NCI-H2196 treated with DMSO at 0.1 percent for 48 hours (cell line): Measurements from ENCODE around the gene NCKAP5.

Source experiments
- DNase-seq: peaks from one replicate; lab custom pipeline; 2025; ENCODE audit not compliant: unreplicated experiment; lab: John Stamatoyannopoulos, UW

The NCKAP5 gene

GRCh38 chr2:132780651-132781050 is 787.6 kb downstream of the NCKAP5 start:
- no peak for DNase-seq

- no peak for DNase-seq
Measured at GRCh38 chr2:132779206-132779721, 789.0 kb downstream of the NCKAP5 start.

- no peak for DNase-seq
Measured at GRCh38 chr2:132776287-132776686, 792.0 kb downstream of the NCKAP5 start.

GRCh38 chr2:132774189-132774588 is 794.1 kb downstream of the NCKAP5 start:
- DNase-seq, result no peak

DNA sequence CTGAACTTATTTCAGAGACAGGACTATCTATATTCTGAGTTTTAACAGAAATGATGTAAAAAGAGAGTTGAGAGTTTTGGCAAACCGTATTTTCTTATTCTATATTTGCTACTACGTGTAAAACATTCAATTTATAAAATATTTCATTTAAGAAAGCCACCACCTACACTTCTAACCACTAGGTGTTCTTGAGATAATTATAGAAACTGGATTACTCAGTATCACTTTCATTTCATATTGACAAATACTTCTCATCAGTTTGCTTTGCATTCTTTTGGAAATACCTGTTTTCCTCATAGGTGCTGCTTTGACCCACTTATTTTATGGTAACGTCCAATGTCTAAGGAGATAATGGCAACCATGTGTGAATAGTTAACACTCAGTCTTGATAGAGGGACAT is 794.9 kb downstream of the NCKAP5 start:
- DNase-seq, result no peak

GRCh38 chr2:132772340-132772739 is 795.9 kb downstream of the NCKAP5 start:
- no peak for DNase-seq

DNA sequence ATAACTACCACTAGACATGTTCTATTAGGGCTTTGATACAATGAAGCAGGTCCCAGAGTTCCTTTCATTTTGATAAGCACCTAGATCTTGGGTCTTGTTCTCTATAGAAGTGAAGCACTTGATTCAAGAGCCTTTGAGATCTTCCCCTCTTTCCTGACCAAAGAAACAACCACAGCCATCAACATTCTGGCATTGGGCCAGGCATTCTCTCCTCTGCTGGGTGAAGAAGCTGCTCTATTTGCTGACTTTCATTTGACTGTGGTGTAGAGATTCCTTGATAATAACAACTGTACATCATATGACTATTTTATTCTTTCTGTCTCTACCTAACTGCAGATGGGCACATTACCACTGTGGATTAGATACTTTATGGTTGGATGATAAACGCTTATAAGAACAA is 801.7 kb downstream of the NCKAP5 start:
- DNase-seq, result no peak

DNA sequence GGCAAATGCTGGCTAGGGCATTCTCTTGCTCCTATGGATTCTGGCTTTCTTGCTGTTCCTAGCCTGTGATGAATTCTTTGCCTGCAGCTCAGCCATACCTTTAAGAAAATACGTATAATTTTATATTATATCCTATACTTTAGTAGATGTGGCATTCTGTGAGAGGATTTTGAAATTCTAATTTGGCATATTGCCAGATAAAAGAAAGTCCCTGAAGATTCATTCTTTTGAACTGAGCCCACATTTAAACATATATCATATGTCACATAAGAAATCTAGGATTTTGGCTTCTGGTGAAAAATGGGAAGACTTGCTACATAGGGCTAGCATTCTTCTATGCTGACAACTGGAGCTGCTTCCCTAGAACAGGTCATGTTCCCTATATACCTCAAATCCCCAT is 806.8 kb downstream of the NCKAP5 start:
- no peak for DNase-seq

GRCh38 chr2:132760971-132761370 is 807.3 kb downstream of the NCKAP5 start:
- no peak for DNase-seq

GRCh38 chr2:132760405-132760804 is 807.9 kb downstream of the NCKAP5 start:
- DNase-seq, result no peak

- no peak for DNase-seq
Measured at GRCh38 chr2:132758995-132759394, 809.3 kb downstream of the NCKAP5 start.

DNA sequence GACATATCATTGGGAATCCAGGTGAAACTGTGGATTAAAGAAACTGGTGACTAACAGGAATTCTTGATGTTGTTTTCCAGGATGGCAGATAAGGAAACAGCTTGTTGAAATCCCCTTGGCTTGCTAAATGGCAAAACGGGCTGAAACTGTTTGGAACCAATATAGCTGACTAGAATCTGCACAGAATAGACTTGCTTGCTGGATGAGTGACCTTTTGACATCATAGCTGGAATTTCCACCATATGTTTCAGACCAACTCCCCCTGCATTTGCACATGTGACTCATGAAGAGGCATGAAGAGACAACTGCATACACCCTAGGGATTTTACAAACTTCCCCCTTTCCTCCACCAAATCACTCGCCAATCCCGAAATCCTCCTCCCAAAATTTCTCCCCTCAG is 810.6 kb downstream of the NCKAP5 start:
- no peak for DNase-seq

GRCh38 chr2:132757002-132757589 is 811.2 kb downstream of the NCKAP5 start:
- DNase-seq, result no peak

- no peak for DNase-seq
Measured at GRCh38 chr2:132754867-132755472, 813.3 kb downstream of the NCKAP5 start.

- DNase-seq, result no peak
Measured at GRCh38 chr2:132754392-132754791, 813.9 kb downstream of the NCKAP5 start.

DNA sequence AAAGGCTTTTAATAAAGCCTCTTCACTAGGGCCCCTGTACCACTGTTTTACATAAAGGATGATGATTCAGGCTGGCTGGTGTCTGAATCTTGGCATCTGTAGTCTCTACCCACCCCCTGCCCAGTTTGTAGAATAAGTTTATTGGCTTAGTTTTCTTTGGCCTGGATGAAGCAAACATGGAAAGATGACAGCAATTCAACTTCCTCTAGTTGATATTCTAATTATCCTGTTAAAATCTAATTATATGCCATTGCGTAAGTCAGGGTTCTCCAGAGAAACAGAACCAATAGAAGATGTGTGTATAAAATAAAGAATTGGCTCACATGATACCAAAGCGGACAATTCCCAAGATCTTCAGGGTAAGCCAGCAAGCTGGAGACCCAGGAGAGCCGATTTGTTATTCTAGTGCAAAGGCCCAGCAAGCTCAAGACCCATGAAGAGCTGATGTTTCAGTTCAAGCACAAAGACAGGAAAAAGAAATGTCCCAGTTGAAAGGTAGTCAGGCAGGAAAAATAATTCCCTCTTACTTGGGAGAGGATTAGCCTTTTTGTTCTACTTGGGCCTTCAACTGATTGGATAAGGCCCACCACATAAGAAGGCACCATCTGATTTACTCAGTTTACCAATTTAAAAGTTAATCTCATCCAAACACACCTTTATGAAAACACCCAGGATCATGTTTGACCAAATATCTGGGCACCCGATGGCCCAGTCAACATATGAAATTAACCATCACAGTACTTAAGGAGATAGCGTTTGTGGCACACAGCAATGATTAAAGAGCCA is 815.6 kb downstream of the NCKAP5 start:
- no peak for DNase-seq

DNA sequence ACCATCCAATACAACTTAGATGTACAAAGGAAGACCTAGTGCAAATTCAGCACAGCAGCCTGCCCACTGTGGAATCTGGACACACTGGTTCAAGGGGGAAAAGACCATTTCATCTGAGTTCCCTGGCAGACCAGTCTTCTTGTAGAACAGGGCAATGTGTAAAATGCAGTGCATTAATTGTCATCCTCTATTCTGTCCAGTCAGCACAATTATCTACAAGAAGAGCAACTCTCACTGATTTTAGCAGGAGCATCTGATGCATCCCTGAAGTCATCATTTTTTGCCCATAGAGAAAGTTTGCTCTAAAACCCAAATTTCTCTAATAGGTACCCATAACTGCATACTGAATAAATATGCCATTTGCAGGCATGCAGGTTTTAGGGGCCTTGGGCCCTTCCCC is 816.4 kb downstream of the NCKAP5 start:
- no peak for DNase-seq

DNA sequence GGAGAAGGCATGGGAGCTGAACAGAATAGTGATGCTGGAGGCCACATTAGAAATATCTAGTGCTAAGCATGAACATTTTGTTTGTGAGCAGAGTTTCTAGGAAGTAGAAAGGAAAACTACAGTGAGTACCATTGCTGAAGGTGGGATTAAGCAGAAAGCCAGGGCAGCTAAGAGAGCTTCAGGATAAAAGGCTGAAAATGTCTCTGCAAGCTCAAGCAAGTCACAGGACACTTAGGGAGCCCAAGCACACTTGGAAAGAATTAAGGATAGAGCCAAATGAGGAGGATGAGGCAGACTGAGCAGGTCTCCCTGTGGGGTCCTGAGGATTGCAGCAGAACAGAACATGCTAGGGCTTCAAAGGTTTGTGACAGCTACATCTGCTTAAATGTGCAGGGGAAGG is 817.7 kb downstream of the NCKAP5 start:
- no peak for DNase-seq

DNA sequence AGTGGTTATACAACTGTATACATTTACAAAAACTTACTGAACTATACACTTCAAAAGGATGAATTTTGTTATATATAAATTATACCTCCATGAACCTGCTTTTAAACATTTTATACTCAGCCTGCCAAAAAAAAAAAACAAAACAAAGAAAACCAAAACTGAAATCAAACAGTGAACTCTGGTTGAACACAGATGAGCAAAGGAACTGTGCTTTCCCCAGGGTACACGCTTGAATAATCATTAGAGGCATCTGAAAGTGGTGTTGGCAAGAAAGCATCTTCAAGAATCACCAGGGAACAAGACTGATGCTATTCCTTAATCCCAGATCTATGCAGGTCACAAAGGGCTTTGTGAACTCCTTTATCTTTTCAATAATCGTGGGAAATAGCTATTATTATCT is 821.2 kb downstream of the NCKAP5 start:
- DNase-seq, result no peak

- no peak for DNase-seq
Measured at GRCh38 chr2:132741754-132742153, 826.5 kb downstream of the NCKAP5 start.

DNA sequence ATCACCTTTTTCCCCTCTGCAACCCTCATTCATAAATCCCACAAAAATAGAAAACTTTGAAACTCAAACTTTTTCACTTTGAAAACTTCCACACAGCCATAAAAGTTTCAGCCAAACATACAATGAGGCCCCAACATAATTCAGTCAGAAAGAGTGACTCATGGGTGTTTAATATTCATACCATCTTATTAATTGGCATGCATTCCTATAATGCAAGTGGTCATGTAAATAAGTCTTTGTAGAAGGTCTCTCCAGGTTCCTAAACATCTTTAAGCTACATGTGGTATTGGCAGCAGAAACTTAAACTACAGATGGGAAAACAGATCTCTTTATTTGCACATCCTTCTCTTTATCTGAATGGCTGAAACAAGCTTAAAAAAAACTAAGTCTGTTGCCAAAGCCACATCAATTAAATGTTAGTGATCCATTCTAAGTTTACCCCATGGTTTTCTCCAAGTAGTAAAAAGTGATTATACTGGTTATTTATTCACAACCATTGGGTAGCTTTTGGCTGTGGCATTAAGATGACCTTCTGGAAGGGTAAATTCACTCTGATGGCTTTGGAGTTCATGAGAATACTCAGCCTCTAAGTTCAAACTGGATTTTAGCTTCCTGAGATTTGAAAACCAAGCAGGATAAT is 828.1 kb downstream of the NCKAP5 start:
- DNase-seq, result no peak

DNA sequence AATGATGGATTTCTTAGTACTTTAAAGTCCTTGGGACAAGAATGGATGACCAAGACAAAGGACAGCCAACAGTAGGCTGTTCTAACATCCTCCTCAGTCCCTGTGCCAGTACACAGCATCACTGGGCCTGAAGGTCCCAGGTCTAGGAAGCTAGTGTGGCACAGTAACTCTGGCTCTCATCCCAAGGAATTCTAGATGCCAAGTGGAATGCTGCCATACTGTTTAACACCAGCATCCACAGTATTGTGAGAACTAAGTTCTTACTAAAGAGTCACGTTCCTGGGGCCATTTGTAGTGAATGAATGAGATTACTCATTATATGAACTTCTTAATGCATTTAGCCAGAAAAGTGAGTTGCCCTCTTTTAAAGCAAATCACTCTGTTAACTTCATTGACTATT is 830.0 kb downstream of the NCKAP5 start:
- DNase-seq, result no peak
